OCI-LY3 (cell line): ENCODE data around the gene TARM1.

Experiments
- CTCF ChIP-seq: fragments of 200-600, 300-600 bp; sonication (generic); IDR thresholded peaks from 2 replicates; pipeline ENCODE4 v1.5.1; 2014; ENCODE audit warnings: antibody characterized with exemption, low read length, low read depth
- EZH2phosphoT487 ChIP-seq: fragments of 200-600 bp; shearing (Covaris generic); IDR thresholded peaks from 2 replicates; pipeline ENCODE4 v1.6.1; 2018; ENCODE audit warnings: antibody characterized with exemption, mixed run types, low read depth

DNA sequence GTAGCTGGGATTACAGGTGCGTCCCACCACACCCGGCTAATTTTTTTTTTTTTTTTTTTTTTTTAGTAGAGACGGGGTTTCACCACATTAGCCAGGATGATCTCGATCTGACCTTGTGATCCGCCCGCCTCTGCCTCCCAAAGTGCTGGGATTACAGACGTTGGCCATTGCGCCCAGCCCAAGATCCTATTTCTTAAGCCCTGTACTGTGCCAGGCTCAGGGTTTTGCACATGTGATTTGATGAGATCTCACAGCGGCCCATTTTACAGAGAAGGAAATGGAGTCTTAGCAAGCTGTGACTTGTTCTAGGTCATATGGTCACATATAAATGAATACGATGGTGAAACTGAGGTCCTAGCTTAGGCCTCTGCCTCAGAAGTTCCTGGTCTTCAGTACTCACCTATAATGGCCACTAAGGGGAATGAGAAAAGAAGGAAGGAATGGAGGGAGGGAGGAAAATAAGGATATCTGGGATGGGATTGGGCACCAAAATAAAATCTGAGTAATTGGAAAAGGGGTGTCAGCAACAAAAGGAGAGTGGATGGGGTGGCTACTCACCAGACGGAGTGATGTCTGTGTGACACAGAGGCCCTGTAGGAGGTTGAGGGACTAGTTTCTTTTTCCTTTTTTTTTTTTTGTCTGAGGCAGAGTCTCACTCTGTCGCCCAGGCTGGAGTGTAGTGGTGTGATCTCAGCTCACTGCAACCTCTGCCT lies 18.2 kb upstream of the TARM1 start:
- no peak for TF ChIP-seq CTCF
- no peak for TF ChIP-seq EZH2phosphoT487
